NCI-H82 (cell line): ENCODE results near the gene FAM83G.

Experiments used
- DNase-seq: peaks from one replicate; lab custom pipeline; 2025; lab: John Stamatoyannopoulos, UW

The FAM83G gene

GRCh38 chr17:19009970-19010369, 5.4 kb upstream of the FAM83G start:
- no peak for DNase-seq

- no peak for DNase-seq
Observed at GRCh38 chr17:19006698-19007097, 2.1 kb upstream of the FAM83G start.

GRCh38 chr17:19005789-19006430, 1.3 kb upstream of the FAM83G start:
- no peak for DNase-seq

- no peak for DNase-seq
Observed at GRCh38 chr17:19005137-19005773, 691 bp upstream of the FAM83G start.

GRCh38 chr17:19003543-19004420, 782 bp downstream of the FAM83G start:
- DNase-seq, result peak; percentile 45

GRCh38 chr17:19002805-19003542, 1.6 kb downstream of the FAM83G start:
- no peak for DNase-seq

GRCh38 chr17:19001907-19002590, 2.5 kb downstream of the FAM83G start:
- no peak for DNase-seq

- no peak for DNase-seq
Observed at GRCh38 chr17:19000531-19001325, 3.8 kb downstream of the FAM83G start.

GRCh38 chr17:18999911-19000310, 4.7 kb downstream of the FAM83G start:
- DNase-seq, result no peak

GRCh38 chr17:18999394-18999793, 5.2 kb downstream of the FAM83G start:
- DNase-seq, result no peak

- no peak for DNase-seq
Observed at GRCh38 chr17:18997650-18998196, 6.8 kb downstream of the FAM83G start.

- DNase-seq, result no peak
Observed at GRCh38 chr17:18996458-18996857, 8.1 kb downstream of the FAM83G start.

GRCh38 chr17:18995220-18995619, 9.3 kb downstream of the FAM83G start:
- no peak for DNase-seq

- DNase-seq, result no peak
Observed at GRCh38 chr17:18994631-18995030, 9.9 kb downstream of the FAM83G start.

- no peak for DNase-seq
Observed at GRCh38 chr17:18993905-18994526, 10.5 kb downstream of the FAM83G start.

GRCh38 chr17:18992454-18993130, 12.0 kb downstream of the FAM83G start:
- no peak for DNase-seq

- DNase-seq, result no peak
Observed at GRCh38 chr17:18991531-18992315, 12.8 kb downstream of the FAM83G start.

GRCh38 chr17:18990331-18990730, 14.2 kb downstream of the FAM83G start:
- peak; percentile 45 for DNase-seq
